Measurements from ENCODE around the gene PSPH.

- TF ChIP-seq EGR1 (IDR thresholded peaks at IDR 0.05) (no peak), REST (IDR thresholded peaks at IDR 0.05; ENCODE audit: low read depth) (no peak)
These were observed 23.1 kb upstream of the PSPH start for GRCh38 chr7:56074371-56074791.

Measured in Ishikawa (cell line).